Globus pallidus (tissue), 1 donor: ENCODE results near the gene SSBP2.

Source experiments
- DNase-seq: peaks from one replicate; pipeline ENCODE4 v3.0.0-alpha.2; 2015; ENCODE audit warnings: low spot score

The SSBP2 gene

GRCh38 chr5:81766611-81767010 lies 15.7 kb upstream of the SSBP2 start:
- no peak for DNase-seq

- DNase-seq, result peak; percentile 32
Observed at GRCh38 chr5:81763294-81763928, 12.5 kb upstream of the SSBP2 start.

GRCh38 chr5:81762853-81763252 lies 12.0 kb upstream of the SSBP2 start:
- DNase-seq, result no peak

- no peak for DNase-seq
Observed at GRCh38 chr5:81762401-81762800, 11.5 kb upstream of the SSBP2 start.

GRCh38 chr5:81761970-81762369 lies 11.1 kb upstream of the SSBP2 start:
- DNase-seq, result no peak

GRCh38 chr5:81761270-81761669 lies 10.4 kb upstream of the SSBP2 start:
- no peak for DNase-seq

GRCh38 chr5:81760521-81760920 lies 9.6 kb upstream of the SSBP2 start:
- no peak for DNase-seq

GRCh38 chr5:81759632-81760005 lies 8.7 kb upstream of the SSBP2 start:
- peak; percentile 55 for DNase-seq

- no peak for DNase-seq
Observed at GRCh38 chr5:81757404-81757803, 6.5 kb upstream of the SSBP2 start.

- no peak for DNase-seq
Observed at GRCh38 chr5:81756016-81756415, 5.1 kb upstream of the SSBP2 start.

GRCh38 chr5:81755320-81755719 lies 4.4 kb upstream of the SSBP2 start:
- DNase-seq, result no peak

GRCh38 chr5:81754621-81755020 lies 3.7 kb upstream of the SSBP2 start:
- DNase-seq, result no peak

- DNase-seq, result no peak
Observed at GRCh38 chr5:81753429-81753828, 2.5 kb upstream of the SSBP2 start.

GRCh38 chr5:81752644-81752963 lies 1.7 kb upstream of the SSBP2 start:
- no peak for DNase-seq

GRCh38 chr5:81751836-81752643 lies 1.1 kb upstream of the SSBP2 start:
- peak; percentile 62 for DNase-seq

GRCh38 chr5:81750308-81751008 lies 439 bp downstream of the SSBP2 start:
- DNase-seq, result no peak

GRCh38 chr5:81749561-81750307 lies 1.2 kb downstream of the SSBP2 start:
- DNase-seq, result peak; percentile 34

- DNase-seq, result peak; percentile 24
Observed at GRCh38 chr5:81749192-81749560, 1.7 kb downstream of the SSBP2 start.

GRCh38 chr5:81748556-81748955 lies 2.3 kb downstream of the SSBP2 start:
- DNase-seq, result peak; percentile 63

GRCh38 chr5:81747030-81747429 lies 3.9 kb downstream of the SSBP2 start:
- no peak for DNase-seq

GRCh38 chr5:81740758-81741157 lies 10.1 kb downstream of the SSBP2 start:
- no peak for DNase-seq

- no peak for DNase-seq
Observed at GRCh38 chr5:81739291-81739690, 11.6 kb downstream of the SSBP2 start.

GRCh38 chr5:81729276-81729675 lies 21.6 kb downstream of the SSBP2 start:
- DNase-seq, result no peak
